ENCODE results near the gene RACK1. TPM values are rescaled to one million over a fixed set of nuclear protein-coding genes. Genes with fewer than 3 reads are reported as not detected.

RACK1 gene
- total and polyA plus RNA-seq, 2 of the 4 experiments (the other 2 are of a cell fraction) = 4,263 to 9,350 TPM

- 0 out of 2 replicates have a peak, but pooled peaks have one; percentile 14 for TF ChIP-seq MXI1 (IDR thresholded peaks at IDR 0.05; ENCODE audit: borderline replicate concordance, low read depth, low read length)
- TF ChIP-seq MAZ (IDR thresholded peaks at IDR 0.05; ENCODE audit: borderline replicate concordance, low read depth, low read length) = 0 out of 2 replicates have a peak, but pooled peaks have one; percentile 44
- TF ChIP-seq USF2 (IDR thresholded peaks at IDR 0.05; ENCODE audit: low read depth, low read length) = no peak
- no peak for TF ChIP-seq CHD1 (IDR thresholded peaks at IDR 0.05; ENCODE audit: low read depth, low read length)
- peak; percentile 69 for TF ChIP-seq POLR2A (IDR thresholded peaks at IDR 0.05; ENCODE audit: low read depth, low read length)
- H2AK5ac ChIP-seq (ENCODE audit: low read depth, low read length) = peak overlapping the region; percentile 65
- H3K27ac ChIP-seq (ENCODE audit: insufficient read depth, low read length) = peak overlapping the region; percentile 97
- peak overlapping the region; percentile 76 to 94 for H4K8ac ChIP-seq (ENCODE audit: low read depth in 2 of 2, low read length in 2 of 2)
- no peaks in the 10 kb centered on the region for H3K27me3 ChIP-seq (ENCODE audit: control insufficient read depth, insufficient read depth, low read length)
- H3K36me3 ChIP-seq (ENCODE audit: control insufficient read depth, insufficient read depth, low read length) = peaks cover 7% of the 10 kb centered on the region; the same call in 1 of the 2 replicates
- POLR2A ChIA-PET (ENCODE audit: unreplicated experiment) = interaction anchor here (0.7 kb wide), 1 partner anchor 1687 kb away, joined by 3 read pairs; no protein-coding TSS in a partner anchor
- peak overlapping the region; percentile 97 for H3K14ac ChIP-seq (replicated peaks; ENCODE audit: low read depth, low read length)
- H3K4me1 ChIP-seq (ENCODE audit: control insufficient read depth, insufficient read depth, low read length) = peaks cover 2% of the 10 kb centered on the region; the same call in 1 of the 2 replicates
- no TSS peak for BruUV-seq (replicated peaks)
- H2BK5ac ChIP-seq (ENCODE audit: low read depth, low read length, poor library complexity, severe bottlenecking) = peak overlapping the region; percentile 91
- no peak overlapping the region for H2BK15ac ChIP-seq (ENCODE audit: low read depth, low read length)
- H3K4ac ChIP-seq (ENCODE audit: low read depth, low read length) = peak overlapping the region; percentile 77
- in situ Hi-C loops (cut with MboI; ENCODE audit: low sequenced_read_pairs) = no loop called here
- CTCF ChIA-PET = interaction anchor here (1.3 to 1.4 kb wide), 2 partner anchors 10 to 19 kb away, joined by 3 to 5 read pairs; no protein-coding TSS in a partner anchor
- H3K23ac ChIP-seq (ENCODE audit: low read depth, low read length) = peak overlapping the region; percentile 75; the same call in 1 of the 2 replicates
- peak overlapping the region; percentile 64 for H4K91ac ChIP-seq (ENCODE audit: insufficient read depth, low read depth, low read length)
- peak overlapping the region; percentile 93 for H2AFZ ChIP-seq (replicated peaks; ENCODE audit: low read length, poor library complexity)
- intact Hi-C loops (cut with micrococcal nuclease) = loop anchor here (1.0 to 5.0 kb wide), 2 partner anchors 15 to 74 kb away; no protein-coding TSS in a partner anchor
- H3K9me1 ChIP-seq (ENCODE audit: insufficient read depth, low read length) = peaks cover 7% of the 10 kb centered on the region
- H3K18ac ChIP-seq (ENCODE audit: low read depth, low read length) = peak overlapping the region; percentile 70; the same call in 1 of the 2 replicates
- peak overlapping the region; percentile 93 for H4K5ac ChIP-seq (ENCODE audit: low read depth, low read length)
- peak overlapping the region; percentile 95 for H3K4me3 ChIP-seq (ENCODE audit: insufficient read depth, low read depth, low read length)
- H3K9ac ChIP-seq (ENCODE audit: low read depth, low read length) = peak overlapping the region; percentile 96
- H2BK20ac ChIP-seq (ENCODE audit: low read depth, low read length) = no peak overlapping the region
- dilution Hi-C loops (cut with HindIII; ENCODE audit: low sequenced_read_pairs, unreplicated experiment) = no loop called here
- peak; percentile 71 for ATAC-seq (ENCODE audit: low read depth)
- H3K79me1 ChIP-seq (ENCODE audit: low read depth in 1 of 2, low read length in 2 of 2) = peaks cover 8 to 53% of the 10 kb centered on the region in 2 experiments; a peak in 3 of 4 replicates
- peaks cover 23% of the 10 kb centered on the region for H4K20me1 ChIP-seq (ENCODE audit: insufficient read depth, low read length)
- peak; percentile 50 for DNase-seq
- no peaks in the 10 kb centered on the region for H3K9me3 ChIP-seq (ENCODE audit: control insufficient read depth, insufficient read depth, low read length)
- peak overlapping the region; percentile 98 for H2AK9ac ChIP-seq (replicated peaks; ENCODE audit: low read depth, low read length, poor library complexity)
- H2BK120ac ChIP-seq (ENCODE audit: low read depth, low read length) = peak overlapping the region; percentile 40; the same call in 1 of the 2 replicates
- H3K4me2 ChIP-seq (ENCODE audit: low read depth, low read length) = peak overlapping the region; percentile 76
- peak overlapping the region; percentile 84 for H3K56ac ChIP-seq (ENCODE audit: extremely low read depth, insufficient read depth, low read length)
- WGBS, 2 experiments (ENCODE audit: extremely low coverage in 2 of 2, insufficient read length in 1 of 2) = 1% methylated on average over 22 of the region's 59 CpGs; no CpG with 5 or more reads in 1 of the 2 experiments
These were observed 17.8 kb upstream of the RACK1 start for GRCh38 chr5:181261320-181262049.
